GM23338 (cell line): ENCODE data around the gene VCL. TPM values are rescaled to one million over a fixed set of nuclear protein-coding genes. Genes with fewer than 3 reads are reported as not detected.

Experiments used
- ATAC-seq: fragments of 200-7000 bp; cut with Tn5 transposase; 3 replicates; pipeline ENCODE4 v1.9.1; 2020
- DNase-seq: peaks from one replicate; pipeline ENCODE4 v3.0.0-alpha.2; 2015; ENCODE audit warnings: low spot score
- H2AFZ ChIP-seq: fragments of 200-600 bp; sonication (generic); 2 replicates; pipeline ENCODE4 v1.8.0; 2016; ENCODE audit warnings: antibody characterized with exemption, mild to moderate bottlenecking, moderate library complexity
- H3F3A ChIP-seq: fragments of 200-600 bp; sonication (generic); replicated peaks from 2 replicates; pipeline ENCODE4 v1.8.0; 2017; ENCODE audit warnings: antibody characterized with exemption, mixed run types, low read depth
- H3K27ac ChIP-seq: fragments of 200-600 bp; sonication (generic); 2 replicates; pipeline ENCODE4 v1.6.1; 2016; ENCODE audit warnings: low read depth
- H3K27me3 ChIP-seq: fragments of 200-600 bp; sonication (generic); 2 replicates; pipeline ENCODE4 v1.8.0; 2016; ENCODE audit warnings: mild to moderate bottlenecking, mixed run types, moderate library complexity; ENCODE audit not compliant: insufficient read depth
- H3K36me3 ChIP-seq: fragments of 200-600 bp; sonication (generic); 2 replicates; pipeline ENCODE4 v1.8.0; 2016; ENCODE audit warnings: mild to moderate bottlenecking; ENCODE audit not compliant: insufficient read depth
- H3K4me1 ChIP-seq: fragments of 200-600 bp; sonication (generic); 2 replicates; pipeline ENCODE4 v1.8.0; 2016; ENCODE audit warnings: mild to moderate bottlenecking, moderate library complexity; ENCODE audit not compliant: insufficient read depth
- H3K4me2 ChIP-seq: fragments of 200-600 bp; sonication (generic); 2 replicates; pipeline ENCODE4 v1.7.1; 2017; ENCODE audit warnings: mixed run types
- H3K4me3 ChIP-seq: fragments of 200-600 bp; sonication (generic); 2 replicates; pipeline ENCODE4 v1.6.1; 2016; ENCODE audit warnings: mixed run types
- H3K79me2 ChIP-seq: fragments of 200-600 bp; sonication (generic); replicated peaks from 2 replicates; pipeline ENCODE4 v1.8.0; 2017; ENCODE audit warnings: mild to moderate bottlenecking; ENCODE audit not compliant: insufficient read depth
- H3K9me2 ChIP-seq: fragments of 200-600 bp; sonication (generic); 2 replicates; pipeline ENCODE4 v1.8.0; 2017; ENCODE audit not compliant: insufficient read depth
- H4K20me1 ChIP-seq: fragments of 200-600 bp; sonication (generic); replicated peaks from 2 replicates; pipeline ENCODE4 v1.8.0; 2017; ENCODE audit warnings: mild to moderate bottlenecking; ENCODE audit not compliant: insufficient read depth
- H3K27ac Mint-ChIP-seq: 2 replicates; pipeline ENCODE4 v1.8.0; 2020; ENCODE audit warnings: inconsistent platforms, mild to moderate bottlenecking, moderate library complexity, mixed read lengths
- H3K27me3 Mint-ChIP-seq: 3 replicates; pipeline ENCODE4 v1.8.0; 2022; ENCODE audit warnings: low read depth, mild to moderate bottlenecking, moderate library complexity, mixed read lengths, inconsistent platforms; ENCODE audit not compliant: insufficient read depth, poor library complexity
- H3K36me3 Mint-ChIP-seq: 3 replicates; pipeline ENCODE4 v1.8.0; 2021; ENCODE audit warnings: low read depth, mild to moderate bottlenecking, inconsistent platforms, moderate library complexity, mixed read lengths
- H3K4me1 Mint-ChIP-seq: 3 replicates; pipeline ENCODE4 v1.8.0; 2020; ENCODE audit warnings: mild to moderate bottlenecking, inconsistent platforms, mixed read lengths
- H3K4me3 Mint-ChIP-seq: 3 replicates; pipeline ENCODE4 v1.8.0; 2021; ENCODE audit warnings: moderate library complexity, mild to moderate bottlenecking, inconsistent platforms, mixed read lengths
- H3K9me3 Mint-ChIP-seq: 3 replicates; pipeline ENCODE4 v1.8.0; 2020; ENCODE audit warnings: moderate library complexity, mild to moderate bottlenecking, inconsistent platforms, mixed read lengths
- CREB1 ChIP-seq: fragments of 250-450 bp; sonication (Bioruptor Pico); IDR thresholded peaks from 2 replicates; pipeline ENCODE4 v1.5.0; 2020; ENCODE audit warnings: low read depth, mild to moderate bottlenecking, moderate library complexity
- EZH2 ChIP-seq: fragments of 200-600 bp; sonication (generic); IDR thresholded peaks from one replicate; pipeline ENCODE4 v1.8.0; 2017; ENCODE audit warnings: antibody characterized with exemption, mild to moderate bottlenecking, low read depth; ENCODE audit not compliant: unreplicated experiment
- EZH2phosphoT487 ChIP-seq: fragments of 200-600 bp; sonication (generic); IDR thresholded peaks from one replicate; pipeline ENCODE4 v1.8.1; 2018; ENCODE audit warnings: antibody characterized with exemption; ENCODE audit not compliant: unreplicated experiment
- JUNB ChIP-seq: IDR thresholded peaks from one replicate; pipeline ENCODE4 v1.6.1; 2016; ENCODE audit warnings: antibody characterized with exemption; ENCODE audit not compliant: unreplicated experiment
- NANOG ChIP-seq: IDR thresholded peaks from 2 replicates; pipeline ENCODE4 v1.6.1; 2016; ENCODE audit warnings: antibody characterized with exemption, borderline replicate concordance
- POLR2AphosphoS5 ChIP-seq: IDR thresholded peaks from 2 replicates; pipeline ENCODE4 v1.6.1; 2016; ENCODE audit warnings: antibody characterized with exemption, low read depth
- STAT1 ChIP-seq: IDR thresholded peaks from one replicate; pipeline ENCODE4 v1.6.1; 2016; ENCODE audit warnings: antibody characterized with exemption; ENCODE audit not compliant: unreplicated experiment
- ZNF114 ChIP-seq: fragments of 250-450 bp; sonication (Bioruptor Pico); IDR thresholded peaks from 2 replicates; pipeline ENCODE4 v1.5.0; 2020; ENCODE audit warnings: mild to moderate bottlenecking, moderate library complexity
- ZNF331 ChIP-seq: fragments of 250-450 bp; sonication (Bioruptor Pico); IDR thresholded peaks from 2 replicates; pipeline ENCODE4 v1.5.0; 2020; ENCODE audit warnings: low read depth, mild to moderate bottlenecking, moderate library complexity
- polyA plus RNA-seq: library from polyadenylated mRNA; unstranded; fragments of >200 nt; fragmentation: Nextera tagmentation; extraction: Ambion mirVana; gene quantifications from 2 replicates; pipeline ENCODE4 v1.2.1, GENCODE V29; 2016
- total RNA-seq: library from RNA; depleted of rRNA; stranded (reverse); fragments of >200 nt; shearing (Covaris generic); gene quantifications from 2 replicates; pipeline ENCODE4 v1.2.3, GENCODE V29; 2014
- TF ChIP-seq, protein P1 (sequence below), 2 experiments: fragments of 200-600 bp in 1 of 2; sonication (generic) in 1 of 2; conservative IDR thresholded peaks; 2 replicates each; pipeline versions ENCODE4 v1.5.1 to v1.6.1; 2016 to 2017; ENCODE audit warnings: antibody characterized with exemption in 2 of 2, low read depth in 2 of 2, mild to moderate bottlenecking in 2 of 2, moderate library complexity in 1 of 2
- TF ChIP-seq, protein P2 (sequence below): fragments of 250-450 bp; sonication (Bioruptor Pico); IDR thresholded peaks from 2 replicates; pipeline ENCODE4 v1.5.0; 2020; ENCODE audit warnings: mild to moderate bottlenecking, moderate library complexity
- TF ChIP-seq, protein P3 (sequence below): IDR thresholded peaks from one replicate; pipeline ENCODE4 v1.6.1; 2018; ENCODE audit warnings: antibody characterized with exemption; ENCODE audit not compliant: unreplicated experiment
- TF ChIP-seq, protein P4 (sequence below): IDR thresholded peaks from 2 replicates; pipeline ENCODE4 v1.6.1; 2016; ENCODE audit warnings: antibody characterized with exemption

The VCL gene
- total and polyA plus RNA-seq, 2 experiments from 2014 or later = 60.7 to 254 TPM

DNA sequence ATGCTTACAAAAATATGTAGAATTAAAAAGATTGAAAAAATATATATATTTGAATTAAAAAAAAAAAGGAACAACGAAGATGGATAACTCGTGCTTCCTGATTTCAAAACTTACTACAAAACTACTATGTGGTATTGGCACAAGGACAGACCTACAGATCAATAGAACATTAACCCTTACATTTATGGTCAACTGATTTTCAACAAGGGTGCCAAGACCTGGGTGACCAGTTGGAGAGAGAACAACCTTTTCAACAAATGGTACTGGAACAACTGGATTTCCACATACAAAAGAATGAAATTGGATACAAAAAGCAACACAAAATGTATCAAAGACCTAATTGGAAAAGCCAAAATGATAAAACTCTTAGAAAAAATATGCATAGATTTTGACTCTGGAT lies 142.6 kb downstream of the VCL start:
- no peak overlapping the region for H3K4me3 Mint-ChIP-seq
- H3K36me3 Mint-ChIP-seq = peaks cover 21% of the 10 kb centered on the region; the same call in 2 of the 3 replicates
- no peaks in the 10 kb centered on the region for H3K4me1 ChIP-seq
- TF ChIP-seq NANOG = no peak
- no peak for TF ChIP-seq EZH2
- TF ChIP-seq ZNF331 (CRISPR knock-in tag) = no peak
- TF ChIP-seq, protein P1, sequence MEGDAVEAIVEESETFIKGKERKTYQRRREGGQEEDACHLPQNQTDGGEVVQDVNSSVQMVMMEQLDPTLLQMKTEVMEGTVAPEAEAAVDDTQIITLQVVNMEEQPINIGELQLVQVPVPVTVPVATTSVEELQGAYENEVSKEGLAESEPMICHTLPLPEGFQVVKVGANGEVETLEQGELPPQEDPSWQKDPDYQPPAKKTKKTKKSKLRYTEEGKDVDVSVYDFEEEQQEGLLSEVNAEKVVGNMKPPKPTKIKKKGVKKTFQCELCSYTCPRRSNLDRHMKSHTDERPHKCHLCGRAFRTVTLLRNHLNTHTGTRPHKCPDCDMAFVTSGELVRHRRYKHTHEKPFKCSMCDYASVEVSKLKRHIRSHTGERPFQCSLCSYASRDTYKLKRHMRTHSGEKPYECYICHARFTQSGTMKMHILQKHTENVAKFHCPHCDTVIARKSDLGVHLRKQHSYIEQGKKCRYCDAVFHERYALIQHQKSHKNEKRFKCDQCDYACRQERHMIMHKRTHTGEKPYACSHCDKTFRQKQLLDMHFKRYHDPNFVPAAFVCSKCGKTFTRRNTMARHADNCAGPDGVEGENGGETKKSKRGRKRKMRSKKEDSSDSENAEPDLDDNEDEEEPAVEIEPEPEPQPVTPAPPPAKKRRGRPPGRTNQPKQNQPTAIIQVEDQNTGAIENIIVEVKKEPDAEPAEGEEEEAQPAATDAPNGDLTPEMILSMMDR (conservative IDR thresholded peaks at IDR 0.05; ENCODE audit: low read depth in 2 of 2) = no peak
- TF ChIP-seq, protein P2, sequence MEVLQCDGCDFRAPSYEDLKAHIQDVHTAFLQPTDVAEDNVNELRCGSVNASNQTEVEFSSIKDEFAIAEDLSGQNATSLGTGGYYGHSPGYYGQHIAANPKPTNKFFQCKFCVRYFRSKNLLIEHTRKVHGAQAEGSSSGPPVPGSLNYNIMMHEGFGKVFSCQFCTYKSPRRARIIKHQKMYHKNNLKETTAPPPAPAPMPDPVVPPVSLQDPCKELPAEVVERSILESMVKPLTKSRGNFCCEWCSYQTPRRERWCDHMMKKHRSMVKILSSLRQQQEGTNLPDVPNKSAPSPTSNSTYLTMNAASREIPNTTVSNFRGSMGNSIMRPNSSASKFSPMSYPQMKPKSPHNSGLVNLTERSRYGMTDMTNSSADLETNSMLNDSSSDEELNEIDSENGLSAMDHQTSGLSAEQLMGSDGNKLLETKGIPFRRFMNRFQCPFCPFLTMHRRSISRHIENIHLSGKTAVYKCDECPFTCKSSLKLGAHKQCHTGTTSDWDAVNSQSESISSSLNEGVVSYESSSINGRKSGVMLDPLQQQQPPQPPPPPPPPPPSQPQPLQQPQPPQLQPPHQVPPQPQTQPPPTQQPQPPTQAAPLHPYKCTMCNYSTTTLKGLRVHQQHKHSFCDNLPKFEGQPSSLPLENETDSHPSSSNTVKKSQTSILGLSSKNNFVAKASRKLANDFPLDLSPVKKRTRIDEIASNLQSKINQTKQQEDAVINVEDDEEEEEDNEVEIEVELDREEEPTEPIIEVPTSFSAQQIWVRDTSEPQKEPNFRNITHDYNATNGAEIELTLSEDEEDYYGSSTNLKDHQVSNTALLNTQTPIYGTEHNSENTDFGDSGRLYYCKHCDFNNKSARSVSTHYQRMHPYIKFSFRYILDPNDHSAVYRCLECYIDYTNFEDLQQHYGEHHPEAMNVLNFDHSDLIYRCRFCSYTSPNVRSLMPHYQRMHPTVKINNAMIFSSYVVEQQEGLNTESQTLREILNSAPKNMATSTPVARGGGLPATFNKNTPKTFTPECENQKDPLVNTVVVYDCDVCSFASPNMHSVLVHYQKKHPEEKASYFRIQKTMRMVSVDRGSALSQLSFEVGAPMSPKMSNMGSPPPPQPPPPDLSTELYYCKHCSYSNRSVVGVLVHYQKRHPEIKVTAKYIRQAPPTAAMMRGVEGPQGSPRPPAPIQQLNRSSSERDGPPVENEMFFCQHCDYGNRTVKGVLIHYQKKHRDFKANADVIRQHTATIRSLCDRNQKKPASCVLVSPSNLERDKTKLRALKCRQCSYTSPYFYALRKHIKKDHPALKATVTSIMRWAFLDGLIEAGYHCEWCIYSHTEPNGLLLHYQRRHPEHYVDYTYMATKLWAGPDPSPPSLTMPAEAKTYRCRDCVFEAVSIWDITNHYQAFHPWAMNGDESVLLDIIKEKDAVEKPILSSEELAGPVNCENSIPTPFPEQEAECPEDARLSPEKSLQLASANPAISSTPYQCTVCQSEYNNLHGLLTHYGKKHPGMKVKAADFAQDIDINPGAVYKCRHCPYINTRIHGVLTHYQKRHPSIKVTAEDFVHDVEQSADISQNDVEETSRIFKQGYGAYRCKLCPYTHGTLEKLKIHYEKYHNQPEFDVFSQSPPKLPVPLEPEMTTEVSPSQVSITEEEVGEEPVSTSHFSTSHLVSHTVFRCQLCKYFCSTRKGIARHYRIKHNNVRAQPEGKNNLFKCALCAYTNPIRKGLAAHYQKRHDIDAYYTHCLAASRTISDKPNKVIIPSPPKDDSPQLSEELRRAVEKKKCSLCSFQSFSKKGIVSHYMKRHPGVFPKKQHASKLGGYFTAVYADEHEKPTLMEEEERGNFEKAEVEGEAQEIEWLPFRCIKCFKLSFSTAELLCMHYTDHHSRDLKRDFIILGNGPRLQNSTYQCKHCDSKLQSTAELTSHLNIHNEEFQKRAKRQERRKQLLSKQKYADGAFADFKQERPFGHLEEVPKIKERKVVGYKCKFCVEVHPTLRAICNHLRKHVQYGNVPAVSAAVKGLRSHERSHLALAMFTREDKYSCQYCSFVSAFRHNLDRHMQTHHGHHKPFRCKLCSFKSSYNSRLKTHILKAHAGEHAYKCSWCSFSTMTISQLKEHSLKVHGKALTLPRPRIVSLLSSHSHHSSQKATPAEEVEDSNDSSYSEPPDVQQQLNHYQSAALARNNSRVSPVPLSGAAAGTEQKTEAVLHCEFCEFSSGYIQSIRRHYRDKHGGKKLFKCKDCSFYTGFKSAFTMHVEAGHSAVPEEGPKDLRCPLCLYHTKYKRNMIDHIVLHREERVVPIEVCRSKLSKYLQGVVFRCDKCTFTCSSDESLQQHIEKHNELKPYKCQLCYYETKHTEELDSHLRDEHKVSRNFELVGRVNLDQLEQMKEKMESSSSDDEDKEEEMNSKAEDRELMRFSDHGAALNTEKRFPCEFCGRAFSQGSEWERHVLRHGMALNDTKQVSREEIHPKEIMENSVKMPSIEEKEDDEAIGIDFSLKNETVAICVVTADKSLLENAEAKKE (CRISPR knock-in tag) = no peak
- TF ChIP-seq JUNB = no peak
- TF ChIP-seq CREB1 (CRISPR knock-in tag) = no peak
- TF ChIP-seq EZH2phosphoT487 = no peak
- no peak for TF ChIP-seq ZNF114 (CRISPR knock-in tag)
- no peak for TF ChIP-seq STAT1
- TF ChIP-seq, protein P3, sequence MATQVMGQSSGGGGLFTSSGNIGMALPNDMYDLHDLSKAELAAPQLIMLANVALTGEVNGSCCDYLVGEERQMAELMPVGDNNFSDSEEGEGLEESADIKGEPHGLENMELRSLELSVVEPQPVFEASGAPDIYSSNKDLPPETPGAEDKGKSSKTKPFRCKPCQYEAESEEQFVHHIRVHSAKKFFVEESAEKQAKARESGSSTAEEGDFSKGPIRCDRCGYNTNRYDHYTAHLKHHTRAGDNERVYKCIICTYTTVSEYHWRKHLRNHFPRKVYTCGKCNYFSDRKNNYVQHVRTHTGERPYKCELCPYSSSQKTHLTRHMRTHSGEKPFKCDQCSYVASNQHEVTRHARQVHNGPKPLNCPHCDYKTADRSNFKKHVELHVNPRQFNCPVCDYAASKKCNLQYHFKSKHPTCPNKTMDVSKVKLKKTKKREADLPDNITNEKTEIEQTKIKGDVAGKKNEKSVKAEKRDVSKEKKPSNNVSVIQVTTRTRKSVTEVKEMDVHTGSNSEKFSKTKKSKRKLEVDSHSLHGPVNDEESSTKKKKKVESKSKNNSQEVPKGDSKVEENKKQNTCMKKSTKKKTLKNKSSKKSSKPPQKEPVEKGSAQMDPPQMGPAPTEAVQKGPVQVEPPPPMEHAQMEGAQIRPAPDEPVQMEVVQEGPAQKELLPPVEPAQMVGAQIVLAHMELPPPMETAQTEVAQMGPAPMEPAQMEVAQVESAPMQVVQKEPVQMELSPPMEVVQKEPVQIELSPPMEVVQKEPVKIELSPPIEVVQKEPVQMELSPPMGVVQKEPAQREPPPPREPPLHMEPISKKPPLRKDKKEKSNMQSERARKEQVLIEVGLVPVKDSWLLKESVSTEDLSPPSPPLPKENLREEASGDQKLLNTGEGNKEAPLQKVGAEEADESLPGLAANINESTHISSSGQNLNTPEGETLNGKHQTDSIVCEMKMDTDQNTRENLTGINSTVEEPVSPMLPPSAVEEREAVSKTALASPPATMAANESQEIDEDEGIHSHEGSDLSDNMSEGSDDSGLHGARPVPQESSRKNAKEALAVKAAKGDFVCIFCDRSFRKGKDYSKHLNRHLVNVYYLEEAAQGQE = no peak
- no peak for TF ChIP-seq POLR2AphosphoS5
- TF ChIP-seq, protein P4, sequence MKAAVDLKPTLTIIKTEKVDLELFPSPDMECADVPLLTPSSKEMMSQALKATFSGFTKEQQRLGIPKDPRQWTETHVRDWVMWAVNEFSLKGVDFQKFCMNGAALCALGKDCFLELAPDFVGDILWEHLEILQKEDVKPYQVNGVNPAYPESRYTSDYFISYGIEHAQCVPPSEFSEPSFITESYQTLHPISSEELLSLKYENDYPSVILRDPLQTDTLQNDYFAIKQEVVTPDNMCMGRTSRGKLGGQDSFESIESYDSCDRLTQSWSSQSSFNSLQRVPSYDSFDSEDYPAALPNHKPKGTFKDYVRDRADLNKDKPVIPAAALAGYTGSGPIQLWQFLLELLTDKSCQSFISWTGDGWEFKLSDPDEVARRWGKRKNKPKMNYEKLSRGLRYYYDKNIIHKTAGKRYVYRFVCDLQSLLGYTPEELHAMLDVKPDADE = no peak
- no peak overlapping the region for H3K4me3 ChIP-seq
- H3K27ac ChIP-seq = no peak overlapping the region
- H3K36me3 ChIP-seq = peaks cover 14% of the 10 kb centered on the region; the same call in 1 of the 2 replicates
- no peak for ATAC-seq
- H3K4me2 ChIP-seq = no peak overlapping the region
- peaks cover 2% of the 10 kb centered on the region for H3K27me3 Mint-ChIP-seq
- H2AFZ ChIP-seq = no peak overlapping the region
- H3K4me1 Mint-ChIP-seq = no peaks in the 10 kb centered on the region
- no peaks in the 10 kb centered on the region for H3K9me3 Mint-ChIP-seq
- no peaks in the 10 kb centered on the region; the same call in 1 of the 2 replicates for H4K20me1 ChIP-seq
- no peak for DNase-seq
- H3K79me2 ChIP-seq = peaks cover 39% of the 10 kb centered on the region
- H3K9me2 ChIP-seq = no peaks in the 10 kb centered on the region
- no peak overlapping the region for H3K27ac Mint-ChIP-seq
- no peaks in the 10 kb centered on the region for H3K27me3 ChIP-seq
- no peaks in the 10 kb centered on the region for H3F3A ChIP-seq
